ENCODE measurements around the gene KCNN1.

Gene KCNN1

GRCh38 chr19:18016209-18016910, 49.5 kb downstream of the KCNN1 start:
- no peak for DNase-seq (ENCODE audit: low read depth)
- no peak overlapping the region for H3K4me3 ChIP-seq (ENCODE audit: control insufficient read depth, low read depth, low read length)
- no peak for TF ChIP-seq CTCF (IDR thresholded peaks at IDR 0.05; ENCODE audit: control insufficient read depth, insufficient read depth, low read depth, low read length, missing control alignments)

- H3K4me3 ChIP-seq (ENCODE audit: control insufficient read depth, low read depth, low read length): no peak overlapping the region
- TF ChIP-seq CTCF (IDR thresholded peaks at IDR 0.05; ENCODE audit: control insufficient read depth, insufficient read depth, low read depth, low read length, missing control alignments): no peak
- DNase-seq (ENCODE audit: low read depth): no peak
Observed at GRCh38 chr19:18017275-18018083, 50.6 kb downstream of the KCNN1 start.

- TF ChIP-seq CTCF (IDR thresholded peaks at IDR 0.05; ENCODE audit: control insufficient read depth, insufficient read depth, low read depth, low read length, missing control alignments): no peak
- no peak overlapping the region for H3K4me3 ChIP-seq (ENCODE audit: control insufficient read depth, low read depth, low read length)
- DNase-seq (ENCODE audit: low read depth): no peak
Observed at GRCh38 chr19:18020212-18021085, 53.5 kb downstream of the KCNN1 start.

GRCh38 chr19:18021121-18021755, 54.3 kb downstream of the KCNN1 start:
- no peak for TF ChIP-seq CTCF (IDR thresholded peaks at IDR 0.05; ENCODE audit: control insufficient read depth, insufficient read depth, low read depth, low read length, missing control alignments)
- peak; percentile 51 for DNase-seq (ENCODE audit: low read depth)
- no peak overlapping the region for H3K4me3 ChIP-seq (ENCODE audit: control insufficient read depth, low read depth, low read length)

GRCh38 chr19:18023622-18024251, 56.8 kb downstream of the KCNN1 start:
- DNase-seq (ENCODE audit: low read depth): no peak
- TF ChIP-seq CTCF (IDR thresholded peaks at IDR 0.05; ENCODE audit: control insufficient read depth, insufficient read depth, low read depth, low read length, missing control alignments): no peak
- H3K4me3 ChIP-seq (ENCODE audit: control insufficient read depth, low read depth, low read length): no peak overlapping the region

Data from AG09309 (cell line).